GM20000 (cell line): ENCODE data around the gene MATN3.
"Not testable (repeated sequence)": the region's sequence is repeated elsewhere in the genome, so short reads cannot be mapped to it uniquely, and the experiment has no call there.

ENCODE experiments used
- DNase-seq: peaks from one replicate; pipeline ENCODE4 v3.0.0; 2012; ENCODE audit warnings: low spot score
- CTCF ChIP-seq: IDR thresholded peaks from 2 replicates; pipeline ENCODE4 v1.5.1; 2012; ENCODE audit warnings: mild to moderate bottlenecking, control low read depth; ENCODE audit errors: extremely low read depth, missing control alignments

The MATN3 gene

GRCh38 chr2:20048488-20049448 is 36.3 kb upstream of the MATN3 start:
- no peak for TF ChIP-seq CTCF
- no peak for DNase-seq

GRCh38 chr2:20045712-20046292 is 33.3 kb upstream of the MATN3 start:
- DNase-seq: not testable (repeated sequence)

- no peak for DNase-seq
- TF ChIP-seq CTCF: no peak
These were observed 32.3 kb upstream of the MATN3 start for GRCh38 chr2:20044778-20045177.

GRCh38 chr2:20042531-20042930 is 30.1 kb upstream of the MATN3 start:
- no peak for TF ChIP-seq CTCF

GRCh38 chr2:20040489-20041172 is 28.2 kb upstream of the MATN3 start:
- no peak for TF ChIP-seq CTCF

More at GRCh38 chr2:20042531-20042930, 30.1 kb upstream of the MATN3 start:
- DNase-seq: no peak

GRCh38 chr2:20037660-20038059 is 25.2 kb upstream of the MATN3 start:
- DNase-seq: no peak
- no peak for TF ChIP-seq CTCF

More at GRCh38 chr2:20040489-20041172, 28.2 kb upstream of the MATN3 start:
- DNase-seq: no peak

- no peak for TF ChIP-seq CTCF
- DNase-seq: no peak
These were observed 23.6 kb upstream of the MATN3 start for GRCh38 chr2:20035955-20036666.
